Retinal pigment epithelial cell (primary cell): ENCODE results near the gene SUPT3H.

Source experiments
- DNase-seq: peaks from one replicate; pipeline ENCODE4 v3.0.0-alpha.2; 2010; ENCODE audit warnings: low read depth
- H3K4me3 ChIP-seq: 2 replicates; pipeline ENCODE4 v1.5.1; 2011; ENCODE audit warnings: mild to moderate bottlenecking, low read length, control low read depth, moderate library complexity
- TF ChIP-seq, protein P1 (sequence below): conservative IDR thresholded peaks from 2 replicates; pipeline ENCODE4 v1.5.1; 2011; ENCODE audit warnings: low read depth, low read length, control low read depth, inconsistent platforms

SUPT3H gene

DNA sequence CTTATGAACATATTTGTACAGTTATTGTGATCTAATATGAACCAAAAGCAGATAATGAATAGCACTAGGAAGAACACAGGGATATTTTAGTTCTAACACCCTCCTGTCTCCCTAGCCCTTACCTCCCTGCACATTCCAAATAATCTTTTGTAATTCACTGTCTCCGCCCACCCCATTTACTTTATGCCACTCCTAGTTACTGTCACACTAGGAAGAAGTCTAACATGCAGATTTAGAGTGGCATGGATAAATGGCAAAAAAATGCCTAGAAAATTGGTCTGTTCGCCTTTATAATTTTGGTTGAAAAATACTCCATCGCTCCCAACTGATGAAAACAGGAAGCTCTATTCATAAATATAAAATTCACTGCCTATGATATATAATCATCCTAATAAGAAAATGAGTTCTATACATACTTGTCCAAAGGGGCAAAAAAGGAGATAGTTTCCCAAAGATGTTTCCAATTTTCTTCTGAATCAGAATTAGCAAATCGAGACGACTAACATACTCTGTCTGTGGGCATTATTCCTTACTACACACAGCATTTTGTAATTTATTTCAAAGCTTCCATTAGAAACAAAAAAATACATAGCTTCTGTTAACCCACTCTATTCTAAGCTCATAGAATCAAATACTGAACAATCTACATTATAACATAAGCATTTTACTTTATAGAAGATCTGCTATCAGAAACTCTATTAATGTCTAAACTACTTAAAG lies 50.9 kb downstream of the SUPT3H start:
- TF ChIP-seq, protein P1, sequence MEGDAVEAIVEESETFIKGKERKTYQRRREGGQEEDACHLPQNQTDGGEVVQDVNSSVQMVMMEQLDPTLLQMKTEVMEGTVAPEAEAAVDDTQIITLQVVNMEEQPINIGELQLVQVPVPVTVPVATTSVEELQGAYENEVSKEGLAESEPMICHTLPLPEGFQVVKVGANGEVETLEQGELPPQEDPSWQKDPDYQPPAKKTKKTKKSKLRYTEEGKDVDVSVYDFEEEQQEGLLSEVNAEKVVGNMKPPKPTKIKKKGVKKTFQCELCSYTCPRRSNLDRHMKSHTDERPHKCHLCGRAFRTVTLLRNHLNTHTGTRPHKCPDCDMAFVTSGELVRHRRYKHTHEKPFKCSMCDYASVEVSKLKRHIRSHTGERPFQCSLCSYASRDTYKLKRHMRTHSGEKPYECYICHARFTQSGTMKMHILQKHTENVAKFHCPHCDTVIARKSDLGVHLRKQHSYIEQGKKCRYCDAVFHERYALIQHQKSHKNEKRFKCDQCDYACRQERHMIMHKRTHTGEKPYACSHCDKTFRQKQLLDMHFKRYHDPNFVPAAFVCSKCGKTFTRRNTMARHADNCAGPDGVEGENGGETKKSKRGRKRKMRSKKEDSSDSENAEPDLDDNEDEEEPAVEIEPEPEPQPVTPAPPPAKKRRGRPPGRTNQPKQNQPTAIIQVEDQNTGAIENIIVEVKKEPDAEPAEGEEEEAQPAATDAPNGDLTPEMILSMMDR = no peak
- H3K4me3 ChIP-seq = no peak overlapping the region
- no peak for DNase-seq

DNA sequence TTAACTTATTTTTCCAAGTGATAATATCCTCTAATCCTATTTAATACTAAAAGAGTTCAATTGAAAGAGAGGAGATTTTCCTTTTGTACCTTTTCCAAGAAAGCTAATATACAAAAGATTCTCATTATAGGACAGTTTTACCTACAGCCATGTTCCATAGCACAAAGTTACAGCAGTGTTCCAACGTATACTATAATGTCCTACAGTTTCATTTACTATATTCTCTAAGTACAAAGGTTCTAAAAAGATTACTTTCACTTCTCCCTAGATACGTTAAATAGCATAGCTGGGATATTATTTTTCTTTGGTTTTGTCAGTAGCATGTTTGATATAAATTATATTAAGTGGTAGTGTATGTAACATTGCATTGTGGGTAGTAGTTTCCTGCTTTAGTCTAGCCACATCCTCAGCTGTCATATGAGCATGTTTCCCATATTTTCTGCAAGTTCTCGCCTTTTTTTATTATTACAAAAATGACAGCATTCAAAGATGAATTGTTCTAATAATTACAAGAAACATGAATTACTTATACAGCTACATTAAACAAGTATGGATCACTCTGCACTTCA lies 54.0 kb downstream of the SUPT3H start:
- no peak overlapping the region for H3K4me3 ChIP-seq
- DNase-seq = no peak
- TF ChIP-seq, protein P1 = no peak

DNA sequence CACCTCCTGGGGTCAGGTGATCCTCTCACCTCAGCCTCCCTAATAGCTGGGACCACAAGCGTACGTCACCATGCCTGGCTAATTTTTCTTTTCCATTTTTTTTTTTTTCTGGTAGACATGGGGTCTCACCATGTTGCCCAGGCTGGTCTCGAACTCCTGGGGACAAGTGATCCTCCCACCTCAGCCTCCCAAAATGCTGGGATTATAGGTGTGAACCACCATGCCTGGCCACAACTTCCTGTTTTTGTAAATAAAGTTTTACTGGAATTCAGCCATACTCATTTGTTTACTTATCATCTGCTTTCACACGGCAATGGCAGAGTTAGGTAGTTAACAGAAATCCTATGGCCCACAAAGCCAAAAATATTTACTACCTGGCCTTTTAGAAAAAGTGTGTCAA lies 57.4 kb downstream of the SUPT3H start:
- TF ChIP-seq, protein P1 = no peak
- DNase-seq = no peak
- H3K4me3 ChIP-seq = no peak overlapping the region

DNA sequence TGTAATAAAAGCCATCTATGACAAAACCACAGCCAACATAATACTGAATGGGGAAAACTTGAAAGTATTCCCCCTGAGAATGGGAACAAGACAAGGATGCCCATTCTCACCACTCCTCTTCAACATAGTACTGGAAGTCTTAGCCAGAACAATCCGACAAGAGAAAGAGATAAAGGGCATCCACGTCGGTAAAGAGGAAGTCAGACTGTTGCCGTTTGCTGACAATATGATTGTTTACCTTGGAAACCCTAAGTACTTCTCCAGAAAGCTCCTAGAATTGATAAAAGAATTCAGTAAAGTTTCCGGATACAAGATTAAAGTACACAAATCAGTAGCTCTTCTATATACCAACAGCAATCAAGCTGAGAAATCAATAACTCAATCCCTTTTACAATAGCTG lies 63.6 kb downstream of the SUPT3H start:
- H3K4me3 ChIP-seq = no peak overlapping the region
- TF ChIP-seq, protein P1 = no peak
- no peak for DNase-seq

DNA sequence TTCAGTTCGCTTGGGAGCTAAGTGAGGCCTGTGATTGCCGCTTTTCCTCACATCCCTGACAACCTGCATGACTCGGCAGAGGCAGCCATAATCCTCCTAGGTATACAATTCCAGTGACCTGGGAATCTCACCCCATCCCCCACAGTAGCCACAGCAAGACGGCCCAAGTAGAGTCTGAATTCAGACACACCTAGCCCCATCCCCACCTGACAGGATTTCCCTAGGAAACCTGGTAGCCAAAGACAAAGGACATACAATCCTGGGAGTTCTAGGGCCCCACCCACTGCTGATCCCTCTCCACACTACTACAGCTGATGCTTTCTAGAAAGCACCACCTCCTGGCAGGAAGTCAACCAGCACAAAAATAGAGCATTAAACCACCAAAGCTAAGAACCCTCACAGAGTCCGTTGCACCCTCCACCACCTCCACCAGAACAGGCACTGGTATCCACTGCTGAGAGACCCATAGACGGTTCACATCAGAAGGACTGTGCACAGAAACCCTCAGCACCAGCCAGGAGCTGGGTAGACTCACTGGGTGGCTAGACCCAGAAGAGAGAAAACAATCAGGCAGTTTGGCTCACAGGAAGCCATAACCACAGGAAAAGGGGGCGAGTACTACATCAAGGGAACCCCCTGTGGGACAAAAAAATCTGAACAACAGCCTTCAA lies 67.5 kb downstream of the SUPT3H start:
- no peak overlapping the region for H3K4me3 ChIP-seq
- DNase-seq = no peak
- TF ChIP-seq, protein P1 = no peak

DNA sequence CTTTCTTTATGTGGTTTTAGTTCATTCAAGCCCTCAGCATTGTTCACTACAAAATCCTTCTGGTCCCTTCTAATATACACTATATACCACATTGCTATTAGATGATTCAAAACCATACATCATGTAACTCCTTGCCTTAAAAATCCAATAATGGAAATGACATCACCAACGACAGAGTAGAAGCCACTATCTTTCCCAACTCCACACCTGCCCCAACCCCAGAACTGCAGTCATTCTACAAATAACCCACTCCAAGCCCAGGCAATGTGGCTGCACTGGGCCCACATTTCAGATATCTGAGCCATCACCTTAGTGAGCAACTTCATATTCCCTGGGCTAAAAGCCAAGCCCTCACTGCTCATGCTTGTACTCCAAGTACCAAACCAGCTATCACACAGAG lies 72.2 kb downstream of the SUPT3H start:
- H3K4me3 ChIP-seq = no peak overlapping the region
- TF ChIP-seq, protein P1 = no peak
- DNase-seq = no peak
